ENCODE results near the gene MAP3K14. TPM values are rescaled to one million over a fixed set of nuclear protein-coding genes. Genes with fewer than 3 reads are reported as not detected.
"Not testable (repeated sequence)": the region's sequence is repeated elsewhere in the genome, so short reads cannot be mapped to it uniquely, and the experiment has no call there.

MAP3K14 gene
- total RNA-seq, 1 donor from 2014 or later = 64.7 TPM

GRCh38 chr17:45345554-45346215 lies 28.9 kb upstream of the MAP3K14 start:
- Mint-ChIP-seq H3K36me3 (ENCODE audit: low read depth) (no peaks in the 10 kb centered on the region), H3K4me1 (ENCODE audit: low read depth) (no peaks in the 10 kb centered on the region), H3K9me3 (no peaks in the 10 kb centered on the region), H3K27me3 (ENCODE audit: insufficient read depth) (peaks cover 14% of the 10 kb centered on the region), H3K4me3 (no peak overlapping the region), H3K27ac (no peak overlapping the region)
- DNase-seq (ENCODE audit: low spot score) = no peak
- intact Hi-C loops (cut with micrococcal nuclease) = no loop called here

- Mint-ChIP-seq H3K9me3 (no peaks in the 10 kb centered on the region), H3K4me1 (ENCODE audit: low read depth) (no peaks in the 10 kb centered on the region), H3K4me3 (no peak overlapping the region), H3K27ac (no peak overlapping the region), H3K36me3 (ENCODE audit: low read depth) (no peaks in the 10 kb centered on the region), H3K27me3 (ENCODE audit: insufficient read depth) (peaks cover 14% of the 10 kb centered on the region)
- intact Hi-C loops (cut with micrococcal nuclease) = no loop called here
- DNase-seq (ENCODE audit: low spot score) = no peak
These were observed 28.4 kb upstream of the MAP3K14 start for GRCh38 chr17:45345246-45345553.

- H3K36me3 Mint-ChIP-seq (ENCODE audit: low read depth); H3K4me3 Mint-ChIP-seq; DNase-seq (ENCODE audit: low spot score); H3K9me3 Mint-ChIP-seq; H3K27ac Mint-ChIP-seq; H3K4me1 Mint-ChIP-seq (ENCODE audit: low read depth); intact Hi-C loops (cut with micrococcal nuclease): not testable (repeated sequence)
- peaks cover 14% of the 10 kb centered on the region for H3K27me3 Mint-ChIP-seq (ENCODE audit: insufficient read depth)
These were observed 27.3 kb upstream of the MAP3K14 start for GRCh38 chr17:45343967-45344664.

GRCh38 chr17:45342871-45343526 lies 26.2 kb upstream of the MAP3K14 start:
- intact Hi-C loops (cut with micrococcal nuclease) = no loop called here
- no peaks in the 10 kb centered on the region for H3K36me3 Mint-ChIP-seq (ENCODE audit: low read depth)
- H3K27me3 Mint-ChIP-seq (ENCODE audit: insufficient read depth) = peaks cover 10% of the 10 kb centered on the region
- H3K4me1 Mint-ChIP-seq (ENCODE audit: low read depth) = no peaks in the 10 kb centered on the region
- no peak for DNase-seq (ENCODE audit: low spot score)
- no peaks in the 10 kb centered on the region for H3K9me3 Mint-ChIP-seq
- H3K27ac Mint-ChIP-seq = no peak overlapping the region
- H3K4me3 Mint-ChIP-seq = no peak overlapping the region

- Mint-ChIP-seq H3K27ac (no peak overlapping the region), H3K4me3 (no peak overlapping the region)
These were observed 25.5 kb upstream of the MAP3K14 start for GRCh38 chr17:45342306-45342705.

GRCh38 chr17:45341533-45342158 lies 24.8 kb upstream of the MAP3K14 start:
- Mint-ChIP-seq H3K4me1 (ENCODE audit: low read depth) (no peaks in the 10 kb centered on the region), H3K9me3 (no peaks in the 10 kb centered on the region), H3K4me3 (no peak overlapping the region), H3K36me3 (ENCODE audit: low read depth) (no peaks in the 10 kb centered on the region), H3K27ac (no peak overlapping the region), H3K27me3 (ENCODE audit: insufficient read depth) (peaks cover 7% of the 10 kb centered on the region)
- DNase-seq (ENCODE audit: low spot score) = no peak
- intact Hi-C loops (cut with micrococcal nuclease) = no loop called here

More at GRCh38 chr17:45342306-45342705, 25.5 kb upstream of the MAP3K14 start:
- intact Hi-C loops (cut with micrococcal nuclease) = no loop called here
- no peak for DNase-seq (ENCODE audit: low spot score)
- no peaks in the 10 kb centered on the region for H3K4me1 Mint-ChIP-seq (ENCODE audit: low read depth)
- H3K9me3 Mint-ChIP-seq = no peaks in the 10 kb centered on the region
- no peaks in the 10 kb centered on the region for H3K36me3 Mint-ChIP-seq (ENCODE audit: low read depth)
- peaks cover 7% of the 10 kb centered on the region for H3K27me3 Mint-ChIP-seq (ENCODE audit: insufficient read depth)

- H3K4me1 Mint-ChIP-seq (ENCODE audit: low read depth) = no peaks in the 10 kb centered on the region
- peaks cover 7% of the 10 kb centered on the region for H3K27me3 Mint-ChIP-seq (ENCODE audit: insufficient read depth)
- H3K27ac Mint-ChIP-seq = no peak overlapping the region
- no peak overlapping the region for H3K4me3 Mint-ChIP-seq
- H3K36me3 Mint-ChIP-seq (ENCODE audit: low read depth) = no peaks in the 10 kb centered on the region
- no peaks in the 10 kb centered on the region for H3K9me3 Mint-ChIP-seq
- no peak for DNase-seq (ENCODE audit: low spot score)
- intact Hi-C loops (cut with micrococcal nuclease) = no loop called here
These were observed 23.1 kb upstream of the MAP3K14 start for GRCh38 chr17:45339646-45340605.

GRCh38 chr17:45338996-45339535 lies 22.2 kb upstream of the MAP3K14 start:
- intact Hi-C loops (cut with micrococcal nuclease) = no loop called here
- H3K4me3 Mint-ChIP-seq = no peak overlapping the region
- H3K27me3 Mint-ChIP-seq (ENCODE audit: insufficient read depth) = peaks cover 7% of the 10 kb centered on the region
- no peak overlapping the region for H3K27ac Mint-ChIP-seq
- no peaks in the 10 kb centered on the region for H3K36me3 Mint-ChIP-seq (ENCODE audit: low read depth)
- DNase-seq (ENCODE audit: low spot score) = no peak
- peaks cover 6% of the 10 kb centered on the region for H3K4me1 Mint-ChIP-seq (ENCODE audit: low read depth)
- no peaks in the 10 kb centered on the region for H3K9me3 Mint-ChIP-seq

GRCh38 chr17:45338023-45338781 lies 21.4 kb upstream of the MAP3K14 start:
- no peak overlapping the region for H3K4me3 Mint-ChIP-seq
- peaks cover 15% of the 10 kb centered on the region for H3K4me1 Mint-ChIP-seq (ENCODE audit: low read depth)
- no peaks in the 10 kb centered on the region for H3K36me3 Mint-ChIP-seq (ENCODE audit: low read depth)
- H3K27me3 Mint-ChIP-seq (ENCODE audit: insufficient read depth) = peaks cover 7% of the 10 kb centered on the region
- intact Hi-C loops (cut with micrococcal nuclease) = no loop called here
- no peaks in the 10 kb centered on the region for H3K9me3 Mint-ChIP-seq
- no peak overlapping the region for H3K27ac Mint-ChIP-seq
- no peak for DNase-seq (ENCODE audit: low spot score)

- intact Hi-C loops (cut with micrococcal nuclease) = no loop called here
- no peaks in the 10 kb centered on the region for H3K36me3 Mint-ChIP-seq (ENCODE audit: low read depth)
- peaks cover 24% of the 10 kb centered on the region for H3K4me1 Mint-ChIP-seq (ENCODE audit: low read depth)
- no peak overlapping the region for H3K4me3 Mint-ChIP-seq
- no peaks in the 10 kb centered on the region for H3K9me3 Mint-ChIP-seq
- H3K27ac Mint-ChIP-seq = no peak overlapping the region
- no peak for DNase-seq (ENCODE audit: low spot score)
- no peaks in the 10 kb centered on the region for H3K27me3 Mint-ChIP-seq (ENCODE audit: insufficient read depth)
These were observed 19.8 kb upstream of the MAP3K14 start for GRCh38 chr17:45336390-45337182.

GRCh38 chr17:45335721-45336120 lies 18.9 kb upstream of the MAP3K14 start:
- intact Hi-C loops (cut with micrococcal nuclease) = no loop called here
- Mint-ChIP-seq H3K36me3 (ENCODE audit: low read depth) (no peaks in the 10 kb centered on the region), H3K4me3 (no peak overlapping the region), H3K4me1 (ENCODE audit: low read depth) (peaks cover 24% of the 10 kb centered on the region), H3K9me3 (no peaks in the 10 kb centered on the region), H3K27ac (no peak overlapping the region), H3K27me3 (ENCODE audit: insufficient read depth) (no peaks in the 10 kb centered on the region)
- DNase-seq (ENCODE audit: low spot score) = no peak

All from activated T-helper 1 cell treated with anti-CD3 and anti-CD28 coated beads, Interleukin-12 subunit alpha, Interleukin-12 subunit beta, Interleukin-2, Interleukin-4 antibody, amounts not matched to agents 30 ng/mL and 10 ng/mL and 1 ng/mL, durations not matched to agents 14 hours and 24 hours and 36 hours (primary cell).